ENCODE data around the gene KCNK15. TPM values are rescaled to one million over a fixed set of nuclear protein-coding genes. Genes with fewer than 3 reads are reported as not detected.

Gene KCNK15
- total RNA-seq, 1 donor from 2014 or later, result 0.33 TPM

GRCh38 chr20:44701858-44702256, 43.8 kb upstream of the KCNK15 start:
- H3K27me3 ChIP-seq (ENCODE audit: low read depth), result no peaks in the 10 kb centered on the region
- H3K4me1 ChIP-seq, result peaks cover 52% of the 10 kb centered on the region
- H3K36me3 ChIP-seq, result no peaks in the 10 kb centered on the region
- DNase-seq, result no peak
- H3K4me3 ChIP-seq, result no peak overlapping the region
- peak overlapping the region; percentile 85 for H3K27ac ChIP-seq (replicated peaks)
- intact Hi-C loops (cut with micrococcal nuclease), result no loop called here
- no peaks in the 10 kb centered on the region for H3K9me3 ChIP-seq (replicated peaks)
- TF ChIP-seq CTCF (IDR thresholded peaks at IDR 0.05; ENCODE audit: borderline replicate concordance), result no peak

GRCh38 chr20:44702776-44703175, 42.9 kb upstream of the KCNK15 start:
- H3K27me3 ChIP-seq (ENCODE audit: low read depth), result no peaks in the 10 kb centered on the region
- peak; percentile 91 for DNase-seq
- H3K27ac ChIP-seq (replicated peaks), result peak overlapping the region; percentile 85
- peaks cover 55% of the 10 kb centered on the region for H3K4me1 ChIP-seq
- no peaks in the 10 kb centered on the region for H3K9me3 ChIP-seq (replicated peaks)
- TF ChIP-seq CTCF (IDR thresholded peaks at IDR 0.05; ENCODE audit: borderline replicate concordance), result peak; percentile 23
- H3K4me3 ChIP-seq, result peak overlapping the region; percentile 20
- intact Hi-C loops (cut with micrococcal nuclease), result no loop called here
- no peaks in the 10 kb centered on the region for H3K36me3 ChIP-seq

GRCh38 chr20:44703183-44703925, 42.3 kb upstream of the KCNK15 start:
- DNase-seq, result no peak
- Histone ChIP-seq H3K4me3 (no peak overlapping the region), H3K36me3 (no peaks in the 10 kb centered on the region), H3K27ac (replicated peaks) (peak overlapping the region; percentile 85), H3K4me1 (peaks cover 55% of the 10 kb centered on the region), H3K9me3 (replicated peaks) (no peaks in the 10 kb centered on the region), H3K27me3 (ENCODE audit: low read depth) (no peaks in the 10 kb centered on the region)
- no peak for TF ChIP-seq CTCF (IDR thresholded peaks at IDR 0.05; ENCODE audit: borderline replicate concordance)
- intact Hi-C loops (cut with micrococcal nuclease), result no loop called here

GRCh38 chr20:44703956-44704488, 41.6 kb upstream of the KCNK15 start:
- H3K4me3 ChIP-seq, result no peak overlapping the region
- no peak for TF ChIP-seq CTCF (IDR thresholded peaks at IDR 0.05; ENCODE audit: borderline replicate concordance)
- H3K36me3 ChIP-seq, result no peaks in the 10 kb centered on the region
- H3K27ac ChIP-seq (replicated peaks), result peak overlapping the region; percentile 85
- DNase-seq, result no peak
- H3K4me1 ChIP-seq, result peaks cover 55% of the 10 kb centered on the region
- no peaks in the 10 kb centered on the region for H3K27me3 ChIP-seq (ENCODE audit: low read depth)
- intact Hi-C loops (cut with micrococcal nuclease), result no loop called here
- no peaks in the 10 kb centered on the region for H3K9me3 ChIP-seq (replicated peaks)

- no peak overlapping the region for H3K4me3 ChIP-seq
- peak overlapping the region; percentile 85 for H3K27ac ChIP-seq (replicated peaks)
- no peaks in the 10 kb centered on the region for H3K9me3 ChIP-seq (replicated peaks)
- H3K36me3 ChIP-seq, result no peaks in the 10 kb centered on the region
- H3K27me3 ChIP-seq (ENCODE audit: low read depth), result no peaks in the 10 kb centered on the region
- intact Hi-C loops (cut with micrococcal nuclease), result no loop called here
- DNase-seq, result no peak
- peaks cover 55% of the 10 kb centered on the region for H3K4me1 ChIP-seq
- TF ChIP-seq CTCF (IDR thresholded peaks at IDR 0.05; ENCODE audit: borderline replicate concordance), result no peak
These were observed 41.1 kb upstream of the KCNK15 start for GRCh38 chr20:44704551-44704971.

All from left ventricle myocardium inferior (tissue), 1 donor.